Astrocyte of the spinal cord (primary cell): Measurements from ENCODE around the gene DYRK4.

Experiments used
- DNase-seq: peaks from one replicate; pipeline ENCODE4 v3.0.0; 2011; ENCODE audit warnings: low read depth, low spot score
- H3K4me3 ChIP-seq: 2 replicates; pipeline ENCODE4 v1.5.1; 2011; ENCODE audit warnings: low read depth, mild to moderate bottlenecking, low read length, moderate library complexity
- CTCF ChIP-seq: IDR thresholded peaks from 2 replicates; pipeline ENCODE4 v1.5.1; 2012; ENCODE audit warnings: low read depth, mild to moderate bottlenecking, low read length, inconsistent platforms
- in situ Hi-C: cut with HindIII; loops from 2 replicates; pipeline ENCODE4 v1.10.0; 2017; ENCODE audit warnings: low sequenced_read_pairs

The DYRK4 gene

GRCh38 chr12:4572680-4573079 is 10.7 kb downstream of the DYRK4 start:
- in situ Hi-C loops, result no loop called here
- no peak for TF ChIP-seq CTCF
- no peak overlapping the region for H3K4me3 ChIP-seq
- no peak for DNase-seq

GRCh38 chr12:4579305-4580102 is 17.5 kb downstream of the DYRK4 start:
- no peak overlapping the region for H3K4me3 ChIP-seq
- peak; percentile 27 for TF ChIP-seq CTCF
- in situ Hi-C loops, result no loop called here
- no peak for DNase-seq

GRCh38 chr12:4580281-4580688 is 18.3 kb downstream of the DYRK4 start:
- TF ChIP-seq CTCF, result no peak

GRCh38 chr12:4584281-4584680 is 22.3 kb downstream of the DYRK4 start:
- no peak for TF ChIP-seq CTCF
- in situ Hi-C loops, result no loop called here
- DNase-seq, result no peak
- no peak overlapping the region for H3K4me3 ChIP-seq

More at GRCh38 chr12:4580281-4580688, 18.3 kb downstream of the DYRK4 start:
- H3K4me3 ChIP-seq, result no peak overlapping the region
- in situ Hi-C loops, result no loop called here
- DNase-seq, result no peak

GRCh38 chr12:4584896-4585295 is 22.9 kb downstream of the DYRK4 start:
- no peak for TF ChIP-seq CTCF
- no peak overlapping the region for H3K4me3 ChIP-seq
- in situ Hi-C loops, result no loop called here
- DNase-seq, result no peak

- in situ Hi-C loops, result no loop called here
- H3K4me3 ChIP-seq, result no peak overlapping the region
- no peak for DNase-seq
- no peak for TF ChIP-seq CTCF
Measured at GRCh38 chr12:4586500-4586899, 24.5 kb downstream of the DYRK4 start.

GRCh38 chr12:4587108-4587507 is 25.1 kb downstream of the DYRK4 start:
- TF ChIP-seq CTCF, result no peak
- H3K4me3 ChIP-seq, result no peak overlapping the region
- in situ Hi-C loops, result no loop called here
- DNase-seq, result no peak
